HL-60 (cell line): ENCODE measurements around the gene TMEM170A.
"Not testable (repeated sequence)": the region's sequence is repeated elsewhere in the genome, so short reads cannot be mapped to it uniquely, and the experiment has no call there.

Experiments
- DNase-seq, 2 experiments: peaks; one replicate each; pipeline ENCODE4 v3.0.0-alpha.2; 2010 to 2020; ENCODE audit warnings: low read depth in 1 of 2, low spot score in 1 of 2
- H3K27ac ChIP-seq: fragments of 250-450 bp; sonication (Bioruptor Pico); replicated peaks from 2 replicates; pipeline ENCODE4 v1.5.1; 2020; ENCODE audit warnings: mild to moderate bottlenecking, moderate library complexity
- H3K27me3 ChIP-seq: fragments of 250-450 bp; sonication (Bioruptor Pico); 2 replicates; pipeline ENCODE4 v1.5.1; 2021; ENCODE audit warnings: mild to moderate bottlenecking, moderate library complexity; ENCODE audit not compliant: insufficient read depth, poor library complexity, severe bottlenecking
- H3K4me3 ChIP-seq: replicated peaks from 2 replicates; pipeline ENCODE4 v1.5.1; 2011; ENCODE audit warnings: mild to moderate bottlenecking, control low read depth, low read length; ENCODE audit not compliant: insufficient read depth
- GABPA ChIP-seq: IDR thresholded peaks from 2 replicates; pipeline ENCODE4 v1.6.1; 2012; ENCODE audit warnings: low read depth
- POLR2AphosphoS5 ChIP-seq: IDR thresholded peaks from 2 replicates; pipeline ENCODE4 v1.6.1; 2012; ENCODE audit warnings: low read depth
- SPI1 ChIP-seq: IDR thresholded peaks from 2 replicates; pipeline ENCODE4 v1.6.1; 2012; ENCODE audit warnings: low read depth, mild to moderate bottlenecking, borderline replicate concordance
- TF ChIP-seq, protein P1 (sequence below): IDR thresholded peaks from one replicate; pipeline ENCODE4 v1.5.1; 2011; ENCODE audit warnings: low read length, control low read depth, inconsistent platforms; ENCODE audit not compliant: insufficient read depth
- TF ChIP-seq, protein P2 (sequence below): IDR thresholded peaks from 2 replicates; pipeline ENCODE4 v1.6.1; 2012; ENCODE audit warnings: low read depth; ENCODE audit not compliant: insufficient replicate concordance

TMEM170A gene

DNA sequence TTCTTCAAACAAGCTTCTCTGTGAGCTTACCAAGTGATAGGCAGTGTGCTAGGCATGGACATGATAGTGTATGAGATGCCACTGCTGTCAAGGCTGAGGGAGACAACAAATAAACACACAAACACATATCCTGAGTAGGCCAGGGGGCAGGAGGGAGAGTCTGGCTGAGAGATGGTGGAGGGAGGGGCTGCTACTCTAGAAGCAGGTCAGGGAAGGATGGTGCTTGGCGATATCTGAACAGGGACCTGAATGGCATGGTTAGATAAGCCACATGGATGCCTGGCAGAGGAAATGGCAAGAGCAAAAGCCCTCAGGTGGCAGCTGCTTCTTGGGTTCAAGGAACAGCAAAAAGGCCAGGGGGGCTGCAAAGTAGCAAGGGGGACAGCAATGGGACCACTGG lies 39.3 kb upstream of the TMEM170A start:
- Histone ChIP-seq H3K27ac (no peak overlapping the region), H3K4me3 (no peak overlapping the region), H3K27me3 (no peaks in the 10 kb centered on the region)
- TF ChIP-seq POLR2AphosphoS5 (no peak), SPI1 (no peak), GABPA (no peak)
- TF ChIP-seq, protein P1, sequence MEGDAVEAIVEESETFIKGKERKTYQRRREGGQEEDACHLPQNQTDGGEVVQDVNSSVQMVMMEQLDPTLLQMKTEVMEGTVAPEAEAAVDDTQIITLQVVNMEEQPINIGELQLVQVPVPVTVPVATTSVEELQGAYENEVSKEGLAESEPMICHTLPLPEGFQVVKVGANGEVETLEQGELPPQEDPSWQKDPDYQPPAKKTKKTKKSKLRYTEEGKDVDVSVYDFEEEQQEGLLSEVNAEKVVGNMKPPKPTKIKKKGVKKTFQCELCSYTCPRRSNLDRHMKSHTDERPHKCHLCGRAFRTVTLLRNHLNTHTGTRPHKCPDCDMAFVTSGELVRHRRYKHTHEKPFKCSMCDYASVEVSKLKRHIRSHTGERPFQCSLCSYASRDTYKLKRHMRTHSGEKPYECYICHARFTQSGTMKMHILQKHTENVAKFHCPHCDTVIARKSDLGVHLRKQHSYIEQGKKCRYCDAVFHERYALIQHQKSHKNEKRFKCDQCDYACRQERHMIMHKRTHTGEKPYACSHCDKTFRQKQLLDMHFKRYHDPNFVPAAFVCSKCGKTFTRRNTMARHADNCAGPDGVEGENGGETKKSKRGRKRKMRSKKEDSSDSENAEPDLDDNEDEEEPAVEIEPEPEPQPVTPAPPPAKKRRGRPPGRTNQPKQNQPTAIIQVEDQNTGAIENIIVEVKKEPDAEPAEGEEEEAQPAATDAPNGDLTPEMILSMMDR: no peak
- TF ChIP-seq, protein P2, sequence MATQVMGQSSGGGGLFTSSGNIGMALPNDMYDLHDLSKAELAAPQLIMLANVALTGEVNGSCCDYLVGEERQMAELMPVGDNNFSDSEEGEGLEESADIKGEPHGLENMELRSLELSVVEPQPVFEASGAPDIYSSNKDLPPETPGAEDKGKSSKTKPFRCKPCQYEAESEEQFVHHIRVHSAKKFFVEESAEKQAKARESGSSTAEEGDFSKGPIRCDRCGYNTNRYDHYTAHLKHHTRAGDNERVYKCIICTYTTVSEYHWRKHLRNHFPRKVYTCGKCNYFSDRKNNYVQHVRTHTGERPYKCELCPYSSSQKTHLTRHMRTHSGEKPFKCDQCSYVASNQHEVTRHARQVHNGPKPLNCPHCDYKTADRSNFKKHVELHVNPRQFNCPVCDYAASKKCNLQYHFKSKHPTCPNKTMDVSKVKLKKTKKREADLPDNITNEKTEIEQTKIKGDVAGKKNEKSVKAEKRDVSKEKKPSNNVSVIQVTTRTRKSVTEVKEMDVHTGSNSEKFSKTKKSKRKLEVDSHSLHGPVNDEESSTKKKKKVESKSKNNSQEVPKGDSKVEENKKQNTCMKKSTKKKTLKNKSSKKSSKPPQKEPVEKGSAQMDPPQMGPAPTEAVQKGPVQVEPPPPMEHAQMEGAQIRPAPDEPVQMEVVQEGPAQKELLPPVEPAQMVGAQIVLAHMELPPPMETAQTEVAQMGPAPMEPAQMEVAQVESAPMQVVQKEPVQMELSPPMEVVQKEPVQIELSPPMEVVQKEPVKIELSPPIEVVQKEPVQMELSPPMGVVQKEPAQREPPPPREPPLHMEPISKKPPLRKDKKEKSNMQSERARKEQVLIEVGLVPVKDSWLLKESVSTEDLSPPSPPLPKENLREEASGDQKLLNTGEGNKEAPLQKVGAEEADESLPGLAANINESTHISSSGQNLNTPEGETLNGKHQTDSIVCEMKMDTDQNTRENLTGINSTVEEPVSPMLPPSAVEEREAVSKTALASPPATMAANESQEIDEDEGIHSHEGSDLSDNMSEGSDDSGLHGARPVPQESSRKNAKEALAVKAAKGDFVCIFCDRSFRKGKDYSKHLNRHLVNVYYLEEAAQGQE: no peak
- no peak for DNase-seq

DNA sequence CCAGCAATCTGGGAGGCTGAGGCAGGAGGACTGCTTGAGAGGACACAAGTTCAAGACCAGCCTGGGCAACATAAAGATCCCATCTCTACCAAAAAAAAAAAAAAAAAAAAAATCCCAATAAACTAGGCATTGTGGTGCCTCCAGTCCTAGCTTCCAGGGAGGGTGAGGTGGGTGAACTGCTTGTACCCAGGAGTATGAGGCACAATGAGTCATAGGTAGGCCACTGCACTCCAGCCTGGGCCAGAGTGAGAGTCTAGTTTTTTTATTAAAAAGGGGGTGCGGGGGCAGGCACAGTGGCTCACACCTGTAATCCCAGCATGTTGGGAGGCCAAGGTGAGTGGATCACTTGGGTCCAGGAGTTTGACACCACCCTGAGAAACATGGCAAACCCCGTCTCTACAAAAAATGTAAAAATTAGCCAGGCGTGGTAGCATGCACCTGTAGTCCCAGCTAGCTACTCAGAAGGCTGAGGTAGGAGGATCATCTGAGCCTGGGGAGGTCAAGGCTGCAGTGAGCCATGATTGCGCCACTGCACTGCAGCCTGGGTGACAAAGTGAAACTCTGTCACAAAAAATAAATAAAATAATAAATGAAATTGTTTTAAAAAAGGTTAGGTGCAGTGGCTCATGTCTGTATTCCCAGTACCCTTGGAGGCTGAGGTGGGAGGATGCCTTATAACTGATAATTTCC lies 38.6 kb upstream of the TMEM170A start:
- Histone ChIP-seq H3K27me3 (peaks cover 3% of the 10 kb centered on the region), H3K4me3 (no peak overlapping the region), H3K27ac (no peak overlapping the region)
- TF ChIP-seq, protein P1: no peak
- TF ChIP-seq GABPA (no peak), POLR2AphosphoS5 (no peak), SPI1 (no peak)
- TF ChIP-seq, protein P2: no peak
- DNase-seq: no peak

DNA sequence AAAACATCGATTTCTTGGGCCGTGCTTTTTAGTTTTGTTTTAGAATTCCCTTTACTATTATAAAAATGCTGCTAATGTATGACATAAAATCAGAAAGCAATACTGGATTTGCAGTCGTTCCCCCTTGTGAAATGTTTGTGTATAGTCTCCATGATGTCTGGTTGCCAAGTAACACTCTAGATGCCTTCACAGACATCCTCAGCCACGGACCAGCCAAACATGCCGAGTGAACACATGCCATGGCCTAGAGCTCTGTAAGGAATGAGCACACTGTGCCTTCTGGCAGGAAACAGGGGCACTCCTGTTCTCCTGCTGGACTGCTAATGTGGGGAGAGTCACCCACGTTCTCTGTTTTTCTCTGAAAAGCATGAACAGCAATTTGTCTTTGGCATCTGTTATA lies 37.3 kb upstream of the TMEM170A start:
- DNase-seq, H3K27ac ChIP-seq, H3K4me3 ChIP-seq, H3K27me3 ChIP-seq: not testable (repeated sequence)

DNA sequence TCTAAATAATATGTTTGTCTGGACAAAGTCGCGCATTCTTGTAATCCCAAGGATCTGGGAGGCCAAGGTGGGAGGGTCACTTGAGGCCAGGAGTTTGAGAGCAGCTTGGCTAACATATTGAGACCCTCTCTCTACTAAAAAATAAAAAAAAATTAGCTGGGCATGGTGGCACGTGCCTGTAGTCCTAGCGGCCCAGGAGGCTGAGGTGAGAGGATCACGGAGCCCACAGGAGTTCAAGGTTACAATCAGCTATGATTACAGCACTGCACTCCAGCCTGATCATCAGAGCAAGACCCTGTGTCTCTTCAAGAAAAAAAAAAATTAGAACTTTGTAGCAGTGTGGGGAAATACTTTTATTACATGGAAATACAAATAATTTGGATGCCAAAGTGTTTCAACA lies 36.9 kb upstream of the TMEM170A start:
- no peak overlapping the region for H3K4me3 ChIP-seq
- no peak overlapping the region for H3K27ac ChIP-seq
- DNase-seq: no peak
- peaks cover 7% of the 10 kb centered on the region for H3K27me3 ChIP-seq
- TF ChIP-seq POLR2AphosphoS5: no peak
- no peak for TF ChIP-seq SPI1
- TF ChIP-seq, protein P2: no peak

DNA sequence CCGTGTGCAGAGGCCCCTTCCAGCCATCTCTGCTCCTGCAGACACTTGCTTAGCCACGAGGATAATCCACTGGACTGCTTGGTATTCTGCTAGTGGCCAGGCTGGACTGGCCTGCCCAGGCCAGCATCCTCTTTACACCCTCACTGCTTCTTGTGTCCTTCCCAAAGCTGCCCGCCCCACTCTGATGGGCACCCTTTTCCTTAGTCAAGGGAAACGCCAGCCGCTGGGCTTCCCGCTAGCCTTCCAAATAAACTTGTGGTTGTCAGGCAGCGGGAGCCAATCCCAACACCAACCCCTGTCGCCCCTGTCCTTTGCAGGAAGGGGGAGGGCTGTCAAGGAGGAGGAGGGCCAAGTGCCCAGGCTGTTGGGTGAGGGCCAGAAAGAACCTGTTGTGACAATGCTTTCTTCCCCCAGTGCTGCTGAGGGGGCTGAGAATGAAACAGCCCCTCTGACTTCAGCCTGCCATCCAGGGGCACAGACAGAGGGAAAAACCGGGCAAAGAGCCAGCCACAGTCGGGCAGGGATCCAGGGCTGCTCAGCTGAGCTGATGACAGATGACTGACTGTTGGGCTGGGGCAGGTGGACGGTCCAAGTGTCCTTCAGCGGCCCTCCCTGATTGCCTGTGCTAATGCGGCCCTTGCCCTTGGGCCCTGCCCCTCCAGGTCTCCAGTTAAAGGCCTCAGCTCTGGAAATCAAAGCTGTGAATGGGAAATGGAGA lies 34.3 kb upstream of the TMEM170A start:
- peaks cover 26% of the 10 kb centered on the region for H3K27me3 ChIP-seq
- H3K27ac ChIP-seq, DNase-seq, H3K4me3 ChIP-seq: not testable (repeated sequence)
